ENCODE results near the gene DNAH12.

DNAH12 gene

DNA sequence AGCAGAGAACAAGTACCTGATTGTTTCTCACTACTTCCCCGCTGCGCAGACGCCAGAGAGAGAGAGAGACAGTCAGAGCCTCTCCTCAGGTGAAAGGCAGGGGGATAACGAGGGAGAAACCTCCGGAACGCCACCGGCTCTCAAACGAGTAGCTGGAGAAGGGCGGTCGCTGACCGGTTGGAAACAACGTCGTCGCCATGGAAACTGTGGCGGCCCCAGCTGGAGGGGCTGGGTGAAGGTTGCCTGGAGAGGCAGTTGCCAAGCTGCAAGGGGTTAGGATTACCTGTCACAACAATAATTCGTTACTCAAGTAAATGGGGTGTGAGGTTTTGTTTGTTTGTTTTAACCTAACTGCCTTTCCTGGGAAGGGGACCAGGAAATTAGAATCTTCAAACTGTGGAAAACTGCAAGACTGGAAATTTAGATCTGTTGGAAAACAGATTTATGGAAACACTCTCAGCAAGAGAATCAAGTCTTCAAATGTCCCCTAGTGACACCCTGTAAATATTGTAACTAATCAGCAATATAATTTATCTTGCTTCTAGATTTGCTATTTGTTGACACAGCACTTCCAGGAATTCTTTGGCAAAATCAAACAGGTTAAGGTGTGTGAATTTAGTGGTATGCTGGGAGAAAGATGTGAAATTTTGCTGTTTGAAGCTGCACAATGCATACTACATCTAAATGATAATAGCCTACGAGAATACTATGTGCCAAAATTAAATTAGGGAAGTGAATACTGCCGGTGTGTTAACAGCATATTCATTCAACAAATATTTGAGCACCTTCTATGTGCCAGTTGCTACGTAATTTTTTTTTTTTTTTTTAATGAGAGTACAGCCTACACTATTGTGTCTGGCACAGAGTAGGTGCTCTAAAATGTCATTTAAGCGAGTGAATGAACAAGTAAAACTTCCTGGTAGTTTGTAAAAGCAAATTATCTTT is at the start of gene DNAH12:
DNAH12 (minus strand) TSS at position 164 of the 945 bp plus-strand sequence. CDS start 1,474 bp downstream, outside the sequence.
- peak within 1 kb of the TSS; percentile 19; the same call in 1 of the 2 replicates for H3K4me3 ChIP-seq (ENCODE audit: low read depth, low read length)
- TF ChIP-seq, protein P1, sequence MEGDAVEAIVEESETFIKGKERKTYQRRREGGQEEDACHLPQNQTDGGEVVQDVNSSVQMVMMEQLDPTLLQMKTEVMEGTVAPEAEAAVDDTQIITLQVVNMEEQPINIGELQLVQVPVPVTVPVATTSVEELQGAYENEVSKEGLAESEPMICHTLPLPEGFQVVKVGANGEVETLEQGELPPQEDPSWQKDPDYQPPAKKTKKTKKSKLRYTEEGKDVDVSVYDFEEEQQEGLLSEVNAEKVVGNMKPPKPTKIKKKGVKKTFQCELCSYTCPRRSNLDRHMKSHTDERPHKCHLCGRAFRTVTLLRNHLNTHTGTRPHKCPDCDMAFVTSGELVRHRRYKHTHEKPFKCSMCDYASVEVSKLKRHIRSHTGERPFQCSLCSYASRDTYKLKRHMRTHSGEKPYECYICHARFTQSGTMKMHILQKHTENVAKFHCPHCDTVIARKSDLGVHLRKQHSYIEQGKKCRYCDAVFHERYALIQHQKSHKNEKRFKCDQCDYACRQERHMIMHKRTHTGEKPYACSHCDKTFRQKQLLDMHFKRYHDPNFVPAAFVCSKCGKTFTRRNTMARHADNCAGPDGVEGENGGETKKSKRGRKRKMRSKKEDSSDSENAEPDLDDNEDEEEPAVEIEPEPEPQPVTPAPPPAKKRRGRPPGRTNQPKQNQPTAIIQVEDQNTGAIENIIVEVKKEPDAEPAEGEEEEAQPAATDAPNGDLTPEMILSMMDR (IDR thresholded peaks at IDR 0.05; ENCODE audit: low read depth, low read length), result no peak

- H3K4me3 ChIP-seq (ENCODE audit: low read depth, low read length), result no peak overlapping the region
Measured at GRCh38 chr3:57592306-57592705, 48.2 kb upstream of the DNAH12 start.

DNA sequence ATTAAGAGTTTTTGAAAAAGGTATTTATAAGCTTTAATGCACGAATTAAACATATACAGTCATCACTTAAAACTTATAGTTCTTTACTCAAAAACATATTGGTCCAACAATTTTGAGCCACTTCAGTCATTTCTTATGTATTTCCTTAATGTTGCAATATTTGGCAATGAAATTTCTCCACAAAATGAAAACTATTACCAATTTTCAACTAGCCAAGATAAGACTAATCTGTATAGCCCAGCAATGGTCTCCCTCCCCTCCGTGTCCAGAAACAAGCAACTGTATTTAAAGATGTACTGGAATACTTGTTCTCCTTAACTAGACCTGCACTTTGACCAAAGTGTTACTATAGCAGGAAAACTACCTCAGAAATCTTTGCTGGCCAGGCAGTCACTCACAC is 43.8 kb upstream of the DNAH12 start:
- H3K4me3 ChIP-seq (ENCODE audit: low read depth, low read length), result no peak overlapping the region
- TF ChIP-seq, protein P1 (IDR thresholded peaks at IDR 0.05; ENCODE audit: low read depth, low read length), result no peak

More at GRCh38 chr3:57592306-57592705, 48.2 kb upstream of the DNAH12 start:
- TF ChIP-seq, protein P1 (IDR thresholded peaks at IDR 0.05; ENCODE audit: low read depth, low read length), result no peak

GRCh38 chr3:57586778-57587177 is 42.6 kb upstream of the DNAH12 start:
- TF ChIP-seq, protein P1 (IDR thresholded peaks at IDR 0.05; ENCODE audit: low read depth, low read length), result no peak
- no peak overlapping the region for H3K4me3 ChIP-seq (ENCODE audit: low read depth, low read length)

GRCh38 chr3:57583544-57583943 is 39.4 kb upstream of the DNAH12 start:
- H3K4me3 ChIP-seq (ENCODE audit: low read depth, low read length), result no peak overlapping the region
- TF ChIP-seq, protein P1 (IDR thresholded peaks at IDR 0.05; ENCODE audit: low read depth, low read length), result no peak

DNA sequence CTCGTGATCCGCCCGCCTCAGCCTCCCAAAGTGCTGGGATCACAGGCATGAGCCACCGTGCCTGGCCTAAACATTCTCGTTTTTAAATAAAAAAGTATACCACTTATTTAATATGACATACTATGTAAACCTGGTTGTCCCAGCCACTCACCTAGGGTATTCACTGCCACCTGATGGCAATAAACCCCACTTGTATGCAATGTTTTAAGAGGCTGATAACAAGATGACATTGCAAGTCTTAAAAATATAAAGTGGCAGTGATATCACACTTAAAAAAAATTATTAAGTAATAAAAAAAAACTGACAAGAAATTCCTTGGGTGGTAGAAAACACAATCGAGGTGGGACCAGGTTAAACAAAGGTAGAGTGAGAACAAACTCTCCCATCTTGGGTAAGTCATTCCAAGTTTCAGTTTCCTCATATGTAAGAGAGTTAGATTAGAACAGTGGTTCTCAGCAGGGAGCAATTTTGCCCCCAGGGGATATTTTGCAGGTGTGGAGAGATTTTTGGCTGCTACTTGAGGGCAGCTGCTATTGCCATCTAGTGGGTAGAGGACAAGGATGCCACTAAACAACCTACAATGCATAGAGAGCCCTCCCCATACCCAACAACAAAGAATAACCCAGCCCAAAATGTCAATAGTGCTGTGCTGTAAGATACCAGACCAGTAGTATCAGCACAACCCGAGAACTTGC is 38.5 kb upstream of the DNAH12 start:
- no peak overlapping the region for H3K4me3 ChIP-seq (ENCODE audit: low read depth, low read length)
- TF ChIP-seq, protein P1 (IDR thresholded peaks at IDR 0.05; ENCODE audit: low read depth, low read length), result no peak

DNA sequence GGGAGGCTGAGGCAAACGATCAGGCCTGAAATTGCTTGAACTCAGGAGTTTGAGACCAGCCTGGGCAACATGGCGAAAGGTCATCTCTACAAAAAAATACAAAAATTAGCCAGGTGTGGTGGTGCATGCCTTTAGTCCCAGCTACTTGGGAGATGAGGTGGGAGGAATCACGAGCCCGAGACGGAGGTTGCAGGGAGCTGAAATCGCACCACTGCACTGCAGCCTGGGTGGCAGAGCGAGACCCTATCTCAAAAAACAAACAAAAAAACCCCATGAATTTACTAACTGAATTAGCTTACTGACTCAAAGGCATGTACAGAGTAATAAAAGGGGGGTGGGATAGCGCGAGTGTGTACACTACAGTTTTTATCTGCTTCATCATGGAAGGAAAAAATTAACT is 33.7 kb upstream of the DNAH12 start:
- H3K4me3 ChIP-seq (ENCODE audit: low read depth, low read length), result no peak overlapping the region
- TF ChIP-seq, protein P1 (IDR thresholded peaks at IDR 0.05; ENCODE audit: low read depth, low read length), result no peak
